ENCODE results near the gene JARID2. TPM values are rescaled to one million over a fixed set of nuclear protein-coding genes. Genes with fewer than 3 reads are reported as not detected.

JARID2 gene
- total and polyA plus RNA-seq, 10 of the 15 experiments (the other 5 are each of a cell fraction or from before 2014, with no cell fraction given): 4.2 to 21.6 (median 11.7) TPM

GRCh38 chr6:15491986-15492269, 246.1 kb downstream of the JARID2 start:
- no peak overlapping the region for H3K9ac ChIP-seq (ENCODE audit: control insufficient read depth, insufficient read depth, low read length)
- intact Hi-C loops (cut with micrococcal nuclease; ENCODE audit: unreplicated experiment): loop anchor here (1.0 to 5.0 kb wide), 3 partner anchors 131 to 1280 kb away; no protein-coding TSS in a partner anchor
- RAD21 ChIA-PET (ENCODE audit: unreplicated experiment): interaction anchor here (0.5 to 1.7 kb wide), 3 partner anchors 131 to 714 kb away, joined by 3 to 5 read pairs (median 3); no protein-coding TSS in a partner anchor
- CTCF ChIA-PET: interaction anchor here (0.7 to 1.4 kb wide), 5 partner anchors 14 to 1363 kb away, joined by 3 to 4 read pairs (median 3); no protein-coding TSS in a partner anchor
- H3K4me1 ChIP-seq (ENCODE audit: control insufficient read depth, insufficient read depth, low read length): no peaks in the 10 kb centered on the region
- no peak overlapping the region for H3K4me2 ChIP-seq (ENCODE audit: control insufficient read depth, insufficient read depth)
- no peak overlapping the region for H3K27ac ChIP-seq (ENCODE audit: control insufficient read depth, insufficient read depth)
- SMC1A ChIA-PET (ENCODE audit: uncharacterized antibody, unreplicated experiment): interaction anchor here (0.6 to 1.7 kb wide), 10 partner anchors 34 to 722 kb away, joined by 3 to 8 read pairs (median 4); no protein-coding TSS in a partner anchor
- POLR2A ChIA-PET: no interaction called here
- no peaks in the 10 kb centered on the region for H3K27me3 ChIP-seq (replicated peaks in 1 of 2; ENCODE audit: control insufficient read depth in 2 of 2, insufficient read depth in 2 of 2, low read length in 1 of 2)
- no peak overlapping the region for H2AFZ ChIP-seq (ENCODE audit: control insufficient read depth, low read depth, low read length)
- in situ Hi-C loops (cut with MboI): loop anchor here (25.0 kb wide), 1 partner anchor 1280 kb away; no protein-coding TSS in a partner anchor
- H3K4me3 ChIP-seq: no peak overlapping the region
- 80% methylated on average over 5 of the region's 5 CpGs for WGBS (ENCODE audit: insufficient coverage, insufficient replicate concordance, low lambda C conversion rate, missing lambda C conversion rate)
- no TSS peak for BruUV-seq (replicated peaks)
- H3K9me3 ChIP-seq (replicated peaks; ENCODE audit: control insufficient read depth, insufficient read depth, low read length): no peaks in the 10 kb centered on the region
- peaks cover 21 to 47% of the 10 kb centered on the region in 2 experiments for H3K36me3 ChIP-seq (ENCODE audit: control insufficient read depth in 2 of 2, insufficient read depth in 2 of 2, low read length in 1 of 2)
- FAIRE-seq: peak; percentile 27
- ATAC-seq: no peak
- no peaks in the 10 kb centered on the region; the same call in 1 of the 2 replicates for H3K79me2 ChIP-seq (ENCODE audit: control insufficient read depth, insufficient read depth, low read length)
- H4K20me1 ChIP-seq (ENCODE audit: control insufficient read depth, insufficient read depth): no peaks in the 10 kb centered on the region
- no peak for DNase-seq (ENCODE audit: low read depth, low spot score)
- TF ChIP-seq, protein P1, sequence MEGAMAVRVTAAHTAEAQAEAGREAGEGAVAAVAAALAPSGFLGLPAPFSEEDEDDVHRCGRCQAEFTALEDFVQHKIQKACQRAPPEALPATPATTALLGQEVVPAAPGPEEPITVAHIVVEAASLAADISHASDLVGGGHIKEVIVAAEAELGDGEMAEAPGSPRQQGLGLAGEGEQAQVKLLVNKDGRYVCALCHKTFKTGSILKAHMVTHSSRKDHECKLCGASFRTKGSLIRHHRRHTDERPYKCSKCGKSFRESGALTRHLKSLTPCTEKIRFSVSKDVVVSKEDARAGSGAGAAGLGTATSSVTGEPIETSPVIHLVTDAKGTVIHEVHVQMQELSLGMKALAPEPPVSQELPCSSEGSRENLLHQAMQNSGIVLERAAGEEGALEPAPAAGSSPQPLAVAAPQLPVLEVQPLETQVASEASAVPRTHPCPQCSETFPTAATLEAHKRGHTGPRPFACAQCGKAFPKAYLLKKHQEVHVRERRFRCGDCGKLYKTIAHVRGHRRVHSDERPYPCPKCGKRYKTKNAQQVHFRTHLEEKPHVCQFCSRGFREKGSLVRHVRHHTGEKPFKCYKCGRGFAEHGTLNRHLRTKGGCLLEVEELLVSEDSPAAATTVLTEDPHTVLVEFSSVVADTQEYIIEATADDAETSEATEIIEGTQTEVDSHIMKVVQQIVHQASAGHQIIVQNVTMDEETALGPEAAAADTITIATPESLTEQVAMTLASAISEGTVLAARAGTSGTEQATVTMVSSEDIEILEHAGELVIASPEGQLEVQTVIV (IDR thresholded peaks at IDR 0.05; ENCODE audit: borderline replicate concordance, partially characterized antibody): no peak
- TF ChIP-seq, protein P2, sequence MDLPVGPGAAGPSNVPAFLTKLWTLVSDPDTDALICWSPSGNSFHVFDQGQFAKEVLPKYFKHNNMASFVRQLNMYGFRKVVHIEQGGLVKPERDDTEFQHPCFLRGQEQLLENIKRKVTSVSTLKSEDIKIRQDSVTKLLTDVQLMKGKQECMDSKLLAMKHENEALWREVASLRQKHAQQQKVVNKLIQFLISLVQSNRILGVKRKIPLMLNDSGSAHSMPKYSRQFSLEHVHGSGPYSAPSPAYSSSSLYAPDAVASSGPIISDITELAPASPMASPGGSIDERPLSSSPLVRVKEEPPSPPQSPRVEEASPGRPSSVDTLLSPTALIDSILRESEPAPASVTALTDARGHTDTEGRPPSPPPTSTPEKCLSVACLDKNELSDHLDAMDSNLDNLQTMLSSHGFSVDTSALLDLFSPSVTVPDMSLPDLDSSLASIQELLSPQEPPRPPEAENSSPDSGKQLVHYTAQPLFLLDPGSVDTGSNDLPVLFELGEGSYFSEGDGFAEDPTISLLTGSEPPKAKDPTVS (IDR thresholded peaks at IDR 0.05; ENCODE audit: low read depth, low read length): no peak
- TF ChIP-seq SIN3A (IDR thresholded peaks at IDR 0.05; ENCODE audit: low read depth, low read length) (no peak), TCF12 (IDR thresholded peaks at IDR 0.05; ENCODE audit: low read depth, low read length) (no peak), ZBED1 (IDR thresholded peaks at IDR 0.05; ENCODE audit: borderline replicate concordance) (no peak), USF1 (IDR thresholded peaks at IDR 0.05; ENCODE audit: borderline replicate concordance, extremely low read length, insufficient read depth, low read depth, low read length) (no peak), ZBTB11 (CRISPR knock-in tag; IDR thresholded peaks at IDR 0.05) (no peak), NRF1 (conservative IDR thresholded peaks at IDR 0.05; ENCODE audit: low read depth, low read length) (no peak)
- TF ChIP-seq, protein P3, sequence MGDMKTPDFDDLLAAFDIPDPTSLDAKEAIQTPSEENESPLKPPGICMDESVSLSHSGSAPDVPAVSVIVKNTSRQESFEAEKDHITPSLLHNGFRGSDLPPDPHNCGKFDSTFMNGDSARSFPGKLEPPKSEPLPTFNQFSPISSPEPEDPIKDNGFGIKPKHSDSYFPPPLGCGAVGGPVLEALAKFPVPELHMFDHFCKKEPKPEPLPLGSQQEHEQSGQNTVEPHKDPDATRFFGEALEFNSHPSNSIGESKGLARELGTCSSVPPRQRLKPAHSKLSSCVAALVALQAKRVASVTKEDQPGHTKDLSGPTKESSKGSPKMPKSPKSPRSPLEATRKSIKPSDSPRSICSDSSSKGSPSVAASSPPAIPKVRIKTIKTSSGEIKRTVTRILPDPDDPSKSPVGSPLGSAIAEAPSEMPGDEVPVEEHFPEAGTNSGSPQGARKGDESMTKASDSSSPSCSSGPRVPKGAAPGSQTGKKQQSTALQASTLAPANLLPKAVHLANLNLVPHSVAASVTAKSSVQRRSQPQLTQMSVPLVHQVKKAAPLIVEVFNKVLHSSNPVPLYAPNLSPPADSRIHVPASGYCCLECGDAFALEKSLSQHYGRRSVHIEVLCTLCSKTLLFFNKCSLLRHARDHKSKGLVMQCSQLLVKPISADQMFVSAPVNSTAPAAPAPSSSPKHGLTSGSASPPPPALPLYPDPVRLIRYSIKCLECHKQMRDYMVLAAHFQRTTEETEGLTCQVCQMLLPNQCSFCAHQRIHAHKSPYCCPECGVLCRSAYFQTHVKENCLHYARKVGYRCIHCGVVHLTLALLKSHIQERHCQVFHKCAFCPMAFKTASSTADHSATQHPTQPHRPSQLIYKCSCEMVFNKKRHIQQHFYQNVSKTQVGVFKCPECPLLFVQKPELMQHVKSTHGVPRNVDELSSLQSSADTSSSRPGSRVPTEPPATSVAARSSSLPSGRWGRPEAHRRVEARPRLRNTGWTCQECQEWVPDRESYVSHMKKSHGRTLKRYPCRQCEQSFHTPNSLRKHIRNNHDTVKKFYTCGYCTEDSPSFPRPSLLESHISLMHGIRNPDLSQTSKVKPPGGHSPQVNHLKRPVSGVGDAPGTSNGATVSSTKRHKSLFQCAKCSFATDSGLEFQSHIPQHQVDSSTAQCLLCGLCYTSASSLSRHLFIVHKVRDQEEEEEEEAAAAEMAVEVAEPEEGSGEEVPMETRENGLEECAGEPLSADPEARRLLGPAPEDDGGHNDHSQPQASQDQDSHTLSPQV (IDR thresholded peaks at IDR 0.05): no peak
